ENCODE measurements around the gene LYPLA2.

DNA sequence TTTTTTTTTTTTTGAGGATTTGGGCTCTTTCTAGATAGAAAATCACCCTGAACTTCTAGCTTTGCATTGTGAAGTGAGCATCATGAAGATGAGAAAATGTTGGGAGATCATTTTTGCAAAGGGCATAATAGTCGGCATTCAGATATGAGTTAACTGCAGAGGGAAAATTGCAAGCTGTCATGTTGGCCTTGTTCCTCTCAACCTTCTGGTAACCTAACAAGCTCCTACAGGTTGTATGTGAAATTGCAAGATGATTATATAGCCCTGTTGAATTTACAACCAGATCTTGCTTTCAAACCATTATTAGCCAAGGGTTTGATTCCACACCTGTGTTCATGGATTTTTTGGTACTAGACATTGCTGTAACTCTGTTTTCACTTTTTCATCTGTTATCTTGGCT is 45.4 kb upstream of the LYPLA2 start:
- no peak for TF ChIP-seq CTCF (IDR thresholded peaks at IDR 0.05)
- no peak for TF ChIP-seq POLR2A (IDR thresholded peaks at IDR 0.05)
